Fibroblast of lung (primary cell): ENCODE results near the gene CUTA.

Experiments used
- CTCF ChIP-seq, 2 donors: IDR thresholded peaks in 1 of 2; conservative IDR thresholded peaks in 1 of 2; 1 replicate in 1 of 2; 2 replicates in 1 of 2; pipeline ENCODE4 v1.5.1; 2011 to 2012; ENCODE audit warnings: low read length in 2 of 2, control low read depth in 1 of 2, inconsistent platforms in 1 of 2, low read depth in 1 of 2, mild to moderate bottlenecking in 1 of 2
- EZH2 ChIP-seq: IDR thresholded peaks from 2 replicates; pipeline ENCODE4 v1.5.1; 2012; ENCODE audit warnings: low read length, control low read depth, mild to moderate bottlenecking; ENCODE audit errors: missing control alignments

DNA sequence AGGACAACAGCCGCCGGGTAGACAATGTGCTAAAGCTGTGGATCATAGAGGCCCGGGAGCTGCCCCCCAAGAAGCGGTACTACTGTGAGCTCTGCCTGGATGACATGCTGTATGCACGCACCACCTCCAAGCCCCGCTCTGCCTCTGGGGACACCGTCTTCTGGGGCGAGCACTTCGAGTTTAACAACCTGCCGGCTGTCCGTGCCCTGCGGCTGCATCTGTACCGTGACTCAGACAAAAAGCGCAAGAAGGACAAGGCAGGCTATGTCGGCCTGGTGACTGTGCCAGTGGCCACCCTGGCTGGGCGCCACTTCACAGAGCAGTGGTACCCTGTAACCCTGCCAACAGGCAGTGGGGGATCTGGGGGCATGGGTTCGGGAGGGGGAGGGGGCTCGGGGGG lies 19.8 kb upstream of the CUTA start:
- TF ChIP-seq CTCF (conservative IDR thresholded peaks at IDR 0.05 in 1 of 2, IDR thresholded peaks at IDR 0.05 in 1 of 2; ENCODE audit: low read depth in 1 of 2, low read length in 2 of 2) (no peak), EZH2 (no peak)
